ENCODE data around the gene GVQW3.

Gene GVQW3

DNA sequence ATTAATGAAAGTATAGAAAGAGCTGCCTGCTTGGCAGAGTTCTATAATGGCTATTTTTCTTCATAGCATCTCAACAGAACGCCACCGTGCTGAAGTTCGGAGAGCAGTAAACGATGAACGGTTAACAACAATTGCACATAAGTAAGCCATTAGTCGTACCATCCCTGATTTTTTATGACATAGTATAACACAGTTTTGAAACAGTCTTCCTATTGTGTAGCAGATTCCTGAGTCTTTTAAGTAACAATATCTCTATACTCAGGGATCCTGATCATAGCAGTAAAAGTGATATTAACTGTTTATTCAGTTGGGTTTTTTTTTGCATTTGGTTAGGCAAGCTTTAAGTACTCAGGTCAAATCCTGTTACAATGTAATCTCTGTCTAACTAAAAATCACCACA is 72.1 kb downstream of the GVQW3 start:
- DNase-seq: no peak

DNA sequence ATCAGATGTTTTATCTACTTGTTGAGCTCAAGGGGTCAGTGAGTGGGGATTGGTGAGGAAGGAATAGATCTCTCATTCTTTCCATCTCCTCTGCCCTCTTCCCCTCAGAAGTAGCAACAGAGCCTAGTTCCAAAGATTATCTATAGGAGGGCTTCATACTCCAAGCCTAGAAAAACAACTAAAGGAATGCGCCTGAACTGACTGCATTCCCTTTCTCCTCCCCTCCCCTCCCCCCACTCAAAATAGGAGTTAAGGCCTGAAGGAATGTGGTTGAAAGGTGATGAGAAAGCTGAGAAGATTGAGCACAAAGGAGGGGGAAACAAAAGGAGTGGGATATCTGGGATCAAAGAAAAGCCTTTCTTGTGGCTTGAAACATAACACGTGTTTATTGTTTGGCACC is 74.2 kb downstream of the GVQW3 start:
- no peak for DNase-seq

DNA sequence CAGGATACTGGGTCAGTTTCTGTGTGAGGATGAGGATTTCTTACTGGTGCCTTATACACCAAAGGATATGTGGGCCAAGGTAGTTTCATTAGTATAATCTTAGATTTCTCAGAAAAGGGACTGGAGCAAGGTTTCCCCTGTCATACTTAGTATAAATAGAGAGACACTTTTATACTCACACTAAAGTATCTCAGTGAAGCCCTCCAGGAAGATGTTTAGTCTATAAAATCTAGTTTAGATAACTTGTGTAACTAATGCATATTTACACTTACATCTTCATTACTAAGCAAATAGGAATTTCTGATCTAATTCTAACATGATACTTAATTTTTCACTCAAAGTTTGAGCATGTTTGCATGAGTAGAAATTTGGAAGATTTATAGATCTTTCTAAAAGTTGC is 74.8 kb downstream of the GVQW3 start:
- no peak for DNase-seq

DNA sequence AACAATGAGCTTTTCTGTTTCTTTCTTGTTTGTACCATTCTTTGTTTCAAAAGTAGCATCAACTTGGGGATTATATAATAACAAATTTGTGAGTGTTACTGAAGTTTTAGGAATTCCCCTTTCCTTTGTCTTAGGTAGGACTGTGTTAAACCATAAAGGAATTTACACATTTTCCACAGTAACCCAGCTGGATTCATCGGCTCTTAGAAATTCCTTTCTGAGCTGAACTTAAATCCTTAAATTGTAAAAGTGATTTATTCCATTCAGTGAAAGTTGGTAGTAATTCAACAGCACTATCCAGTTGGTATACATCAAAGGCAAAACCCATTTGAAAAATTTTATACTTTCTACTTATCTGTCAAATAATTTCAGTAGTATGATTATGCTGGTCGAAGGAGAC is 75.4 kb downstream of the GVQW3 start:
- no peak for DNase-seq

Data from NCI-H1694 (cell line).